Spleen (tissue), 7 donors: ENCODE results near the gene PRKCB.

Experiments used
- POLR2A ChIP-seq, 3 donors: fragments of 450-650 bp; IDR thresholded peaks; one replicate each; pipeline ENCODE4 v1.5.1; 2017; ENCODE audit warnings: antibody characterized with exemption in 3 of 3, mild to moderate bottlenecking in 1 of 3
- POLR2AphosphoS5 ChIP-seq, 3 donors: sonication (generic); formaldehyde crosslinking; IDR thresholded peaks; one replicate each; pipeline ENCODE4 v1.5.1; 2017; ENCODE audit warnings: antibody characterized with exemption in 3 of 3
- TF ChIP-seq, protein P1 (sequence below), 11 experiments: fragments of 200-600 bp in 7 of 11; fragments of 450-650 bp in 4 of 11; sonication (generic) in 4 of 11; IDR thresholded peaks in 8 of 11; conservative IDR thresholded peaks in 3 of 11; 1 replicate in 7 of 11; 2 replicates in 4 of 11; pipeline versions ENCODE4 v1.4.0 to v1.8.0; 2016 to 2021; ENCODE audit warnings: antibody characterized with exemption in 11 of 11, inconsistent platforms in 4 of 11, mild to moderate bottlenecking in 1 of 11
- donor health status: DM: no; HTN: no; CAD: no; lungs with moderate emphysema.
- donor health status: DM: no; HTN: no; CAD: no.
- donor health status: DM: no; HTN: no; CAD: no.

- no peak for TF ChIP-seq POLR2A (IDR thresholded peaks at IDR 0.05)
- TF ChIP-seq, protein P1, sequence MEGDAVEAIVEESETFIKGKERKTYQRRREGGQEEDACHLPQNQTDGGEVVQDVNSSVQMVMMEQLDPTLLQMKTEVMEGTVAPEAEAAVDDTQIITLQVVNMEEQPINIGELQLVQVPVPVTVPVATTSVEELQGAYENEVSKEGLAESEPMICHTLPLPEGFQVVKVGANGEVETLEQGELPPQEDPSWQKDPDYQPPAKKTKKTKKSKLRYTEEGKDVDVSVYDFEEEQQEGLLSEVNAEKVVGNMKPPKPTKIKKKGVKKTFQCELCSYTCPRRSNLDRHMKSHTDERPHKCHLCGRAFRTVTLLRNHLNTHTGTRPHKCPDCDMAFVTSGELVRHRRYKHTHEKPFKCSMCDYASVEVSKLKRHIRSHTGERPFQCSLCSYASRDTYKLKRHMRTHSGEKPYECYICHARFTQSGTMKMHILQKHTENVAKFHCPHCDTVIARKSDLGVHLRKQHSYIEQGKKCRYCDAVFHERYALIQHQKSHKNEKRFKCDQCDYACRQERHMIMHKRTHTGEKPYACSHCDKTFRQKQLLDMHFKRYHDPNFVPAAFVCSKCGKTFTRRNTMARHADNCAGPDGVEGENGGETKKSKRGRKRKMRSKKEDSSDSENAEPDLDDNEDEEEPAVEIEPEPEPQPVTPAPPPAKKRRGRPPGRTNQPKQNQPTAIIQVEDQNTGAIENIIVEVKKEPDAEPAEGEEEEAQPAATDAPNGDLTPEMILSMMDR (IDR thresholded peaks at IDR 0.05 in 8 of 11, conservative IDR thresholded peaks at IDR 0.05 in 3 of 11), result no peak
- TF ChIP-seq POLR2AphosphoS5 (IDR thresholded peaks at IDR 0.05), result no peak
Measured at GRCh38 chr16:23843143-23843542, 7.4 kb downstream of the PRKCB start.
